Skeletal muscle cell (primary cell): ENCODE measurements around the gene SP100.
A peak's percentile ranks its signal among the peaks of the same experiment; 100 is the strongest.
"Not testable (repeated sequence)": the region's sequence is repeated elsewhere in the genome, so short reads cannot be mapped to it uniquely, and the experiment has no call there.

ENCODE experiments used
- DNase-seq: peaks from one replicate; pipeline ENCODE4 v3.0.0-alpha.2; 2010; ENCODE audit warnings: low read depth
- H3K4me3 ChIP-seq: 2 replicates; pipeline ENCODE4 v1.5.1; 2011; ENCODE audit warnings: low read depth, mild to moderate bottlenecking, control low read depth, low read length, moderate library complexity

Gene SP100

GRCh38 chr2:230416061-230416721 is at the start of gene SP100:
Gene SP100 (plus strand): TSS chr2:230416201. CDS start chr2:230416297, 96 bp downstream.
- DNase-seq: peak; percentile 36
- H3K4me3 ChIP-seq: peak within 1 kb of the TSS; percentile 73

- DNase-seq: no peak
- H3K4me3 ChIP-seq: no peak overlapping the region
Measured at GRCh38 chr2:230382108-230382507, 33.9 kb upstream of the SP100 start.

- no peak for DNase-seq
- no peak overlapping the region for H3K4me3 ChIP-seq
Measured at GRCh38 chr2:230383453-230383852, 32.5 kb upstream of the SP100 start.

- no peak for DNase-seq
Measured at GRCh38 chr2:230384986-230385385, 31.0 kb upstream of the SP100 start.

DNA sequence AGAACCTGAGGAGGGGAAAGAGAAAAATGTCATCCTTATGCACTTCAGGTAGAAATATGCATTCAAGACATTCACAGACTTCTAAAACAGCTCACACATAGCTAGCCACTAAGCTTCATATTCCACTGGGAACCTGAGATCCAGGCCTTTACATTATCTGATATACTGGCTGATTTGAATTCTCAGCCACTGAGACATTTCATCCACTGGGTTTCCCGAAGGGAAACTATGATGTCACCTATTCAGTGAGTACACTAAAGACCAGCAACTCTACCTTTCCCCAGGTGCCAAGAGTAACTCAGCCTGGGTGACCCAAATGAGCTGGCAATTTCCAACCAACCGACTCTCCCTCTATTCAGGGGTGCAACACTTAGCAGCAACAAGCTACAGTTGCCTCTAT is 21.7 kb upstream of the SP100 start:
- no peak overlapping the region for H3K4me3 ChIP-seq
- no peak for DNase-seq

More at GRCh38 chr2:230384986-230385385, 31.0 kb upstream of the SP100 start:
- H3K4me3 ChIP-seq: no peak overlapping the region

- not testable (repeated sequence) for DNase-seq, H3K4me3 ChIP-seq
Measured at GRCh38 chr2:230398698-230399097, 17.3 kb upstream of the SP100 start.

GRCh38 chr2:230400041-230400440 is 16.0 kb upstream of the SP100 start:
- DNase-seq: no peak
- H3K4me3 ChIP-seq: no peak overlapping the region

GRCh38 chr2:230400454-230400853 is 15.5 kb upstream of the SP100 start:
- H3K4me3 ChIP-seq: no peak overlapping the region
- no peak for DNase-seq

DNA sequence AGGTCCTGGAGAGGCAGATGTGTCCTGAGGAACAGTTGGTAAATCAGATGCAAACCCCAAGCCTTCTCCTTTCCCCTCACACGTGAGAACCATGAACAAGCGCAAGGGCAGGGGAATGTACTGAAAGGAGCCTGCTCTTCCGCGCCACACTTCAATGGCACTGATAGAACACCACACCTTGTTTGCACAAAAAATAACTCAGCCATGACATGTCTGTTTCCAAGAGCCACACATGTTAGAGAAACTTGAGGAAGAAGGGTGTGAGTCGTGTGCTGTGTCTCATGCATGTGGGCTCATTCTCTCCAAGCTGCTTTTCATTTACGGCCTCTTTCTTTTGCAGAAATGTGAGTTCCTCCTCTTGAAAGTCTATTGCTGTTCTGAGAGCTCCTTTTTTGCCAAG is 15.0 kb upstream of the SP100 start:
- not testable (repeated sequence) for DNase-seq, H3K4me3 ChIP-seq

DNA sequence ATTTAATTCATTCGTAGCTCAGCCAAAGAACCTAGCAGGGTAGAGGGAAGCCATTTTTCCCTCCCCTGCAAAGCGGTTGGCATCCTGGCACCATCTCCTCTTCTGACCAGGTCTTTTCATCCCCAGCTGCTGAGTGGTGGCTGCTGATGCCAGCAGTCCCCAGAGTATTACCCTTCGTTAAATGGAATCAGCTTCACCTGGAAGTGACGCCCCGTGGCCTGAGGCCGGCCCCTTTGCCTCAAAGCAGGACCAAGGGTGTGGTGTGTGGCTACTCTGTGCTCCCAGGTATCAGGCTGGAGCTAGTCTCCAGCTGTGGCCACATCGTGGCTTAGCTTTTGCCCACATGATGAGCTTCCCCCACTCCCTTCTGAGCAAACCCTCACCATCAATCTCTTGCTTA is 12.3 kb upstream of the SP100 start:
- H3K4me3 ChIP-seq: no peak overlapping the region
- no peak for DNase-seq

GRCh38 chr2:230405824-230406223 is 10.2 kb upstream of the SP100 start:
- DNase-seq: no peak
- no peak overlapping the region for H3K4me3 ChIP-seq

GRCh38 chr2:230408244-230408842 is 7.7 kb upstream of the SP100 start:
- DNase-seq: peak; percentile 64
- no peak overlapping the region for H3K4me3 ChIP-seq

GRCh38 chr2:230409316-230409715 is 6.7 kb upstream of the SP100 start:
- DNase-seq, H3K4me3 ChIP-seq: not testable (repeated sequence)

GRCh38 chr2:230410263-230410662 is 5.7 kb upstream of the SP100 start:
- no peak for DNase-seq
- no peak overlapping the region for H3K4me3 ChIP-seq

- peak overlapping the region; percentile 59 for H3K4me3 ChIP-seq
- DNase-seq: no peak
Measured at GRCh38 chr2:230410861-230411569, 5.0 kb upstream of the SP100 start.

- DNase-seq: no peak
Measured at GRCh38 chr2:230411570-230412370, 4.2 kb upstream of the SP100 start.

DNA sequence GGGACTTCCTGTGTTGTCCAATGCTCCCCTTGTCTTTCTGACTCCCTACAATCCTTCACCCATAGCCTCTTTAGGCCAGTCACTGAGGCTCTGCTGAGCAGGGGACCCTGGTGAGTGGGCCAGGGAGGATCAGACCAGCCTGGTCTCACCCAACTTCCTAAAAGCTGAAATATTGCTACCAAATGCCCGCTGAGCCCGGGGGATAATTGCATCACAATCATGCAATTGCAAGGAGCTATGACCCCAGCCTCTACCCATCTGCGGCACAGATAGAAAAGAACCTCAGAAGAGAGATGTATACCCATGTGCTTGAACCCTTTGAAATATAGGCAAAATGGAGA is 3.7 kb upstream of the SP100 start:
- H3K4me3 ChIP-seq: peak overlapping the region; percentile 59
- DNase-seq: no peak

More at GRCh38 chr2:230411570-230412370, 4.2 kb upstream of the SP100 start:
- peak overlapping the region; percentile 59 for H3K4me3 ChIP-seq

DNA sequence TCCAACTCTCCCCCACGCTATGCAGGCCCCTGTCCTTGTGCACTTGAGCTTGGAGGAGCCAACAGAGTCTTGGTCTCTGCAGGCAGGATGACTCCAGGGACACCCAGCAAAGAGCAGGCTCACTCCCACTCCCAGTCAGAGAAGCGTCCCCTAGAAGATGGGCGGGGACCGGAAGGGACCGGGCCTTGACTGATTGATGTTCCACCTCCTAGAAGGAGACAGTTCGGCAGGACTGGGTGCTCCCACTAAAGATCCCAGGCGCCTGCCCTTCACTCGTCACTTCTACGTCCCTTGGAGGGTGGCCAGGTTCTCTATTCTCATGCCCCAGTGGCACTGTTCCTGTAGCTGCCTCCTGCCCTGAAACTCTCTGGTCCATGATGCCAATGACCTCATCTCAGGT is 3.2 kb upstream of the SP100 start:
- no peak overlapping the region for H3K4me3 ChIP-seq
- no peak for DNase-seq

DNA sequence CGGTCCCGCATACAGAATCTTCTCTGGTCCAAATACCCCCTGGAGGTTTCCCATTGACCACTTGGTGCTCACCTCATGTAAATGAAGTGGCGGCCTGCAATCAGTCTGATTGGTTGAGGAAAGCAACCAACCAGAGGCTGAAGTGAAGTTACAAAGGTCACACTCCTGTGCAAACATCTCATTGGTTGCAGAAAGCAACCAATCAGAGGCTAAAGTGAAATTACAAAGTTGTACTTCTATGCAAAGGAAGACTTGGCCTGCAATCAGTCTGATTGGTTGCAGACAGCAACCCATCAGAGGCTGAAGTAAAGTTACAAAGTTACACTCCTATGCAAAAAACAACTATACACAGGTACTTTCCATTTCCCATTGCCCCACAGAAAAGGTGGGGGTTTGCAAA is 2.5 kb upstream of the SP100 start:
- DNase-seq: no peak
- H3K4me3 ChIP-seq: no peak overlapping the region

DNA sequence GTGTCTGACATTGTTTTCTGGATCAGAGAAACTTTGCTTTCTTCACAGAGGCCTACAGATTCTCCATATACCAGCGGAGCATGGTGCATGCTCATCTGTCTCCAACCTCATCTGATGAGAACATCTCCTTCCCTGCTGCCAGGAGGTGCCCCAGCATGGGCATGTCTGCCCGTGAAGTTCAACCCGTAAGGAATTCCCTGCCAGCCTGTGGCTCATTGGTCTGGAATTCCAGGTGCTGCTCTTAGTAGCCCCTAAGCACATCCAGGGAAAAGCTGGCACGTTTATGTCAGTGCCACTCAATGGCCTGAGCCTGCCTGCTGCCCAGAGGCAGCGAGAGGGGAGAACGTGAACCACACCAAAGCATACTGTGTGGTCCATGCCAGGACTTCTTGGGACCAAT is 1.7 kb upstream of the SP100 start:
- H3K4me3 ChIP-seq: no peak overlapping the region
- DNase-seq: no peak
